Neutrophil (primary cell): ENCODE measurements around the gene NDST1.

Experiments
- H3K27ac ChIP-seq: fragments of 200-600 bp; sonication (generic); 2 replicates; pipeline ENCODE4 v1.5.1; 2016; ENCODE audit warnings: mild to moderate bottlenecking, moderate library complexity
- H3K27me3 ChIP-seq: fragments of 200-600 bp; sonication (generic); 2 replicates; pipeline ENCODE4 v1.6.0; 2016; ENCODE audit warnings: mild to moderate bottlenecking
- H3K36me3 ChIP-seq: fragments of 200-600 bp; sonication (generic); 2 replicates; pipeline ENCODE4 v1.5.1; 2017
- H3K4me1 ChIP-seq, 2 experiments: fragments of 200-600 bp in 1 of 2; sonication (generic) in 1 of 2; 1 replicate in 1 of 2; 2 replicates in 1 of 2; pipeline versions ENCODE4 v1.5.1 to v1.6.1; 2013 to 2016; ENCODE audit warnings: low read depth in 1 of 2, low read length in 1 of 2, mild to moderate bottlenecking in 1 of 2, moderate library complexity in 1 of 2; ENCODE audit not compliant: control insufficient read depth in 1 of 2, insufficient read depth in 1 of 2
- H3K4me3 ChIP-seq, 2 experiments: fragments of 200-600 bp in 1 of 2; sonication (generic) in 1 of 2; 1 replicate in 1 of 2; 2 replicates in 1 of 2; pipeline ENCODE4 v1.5.1; 2013 to 2016; ENCODE audit warnings: low read depth in 1 of 2, low read length in 1 of 2, mild to moderate bottlenecking in 1 of 2, moderate library complexity in 1 of 2
- H3K9me3 ChIP-seq: fragments of 200-600 bp; sonication (generic); 2 replicates; pipeline ENCODE4 v1.5.1; 2016
- TF ChIP-seq, protein P1 (sequence below): fragments of 200-600 bp; sonication (generic); IDR thresholded peaks from 2 replicates; pipeline ENCODE4 v1.5.1; 2016; ENCODE audit warnings: antibody characterized with exemption

Gene NDST1

DNA sequence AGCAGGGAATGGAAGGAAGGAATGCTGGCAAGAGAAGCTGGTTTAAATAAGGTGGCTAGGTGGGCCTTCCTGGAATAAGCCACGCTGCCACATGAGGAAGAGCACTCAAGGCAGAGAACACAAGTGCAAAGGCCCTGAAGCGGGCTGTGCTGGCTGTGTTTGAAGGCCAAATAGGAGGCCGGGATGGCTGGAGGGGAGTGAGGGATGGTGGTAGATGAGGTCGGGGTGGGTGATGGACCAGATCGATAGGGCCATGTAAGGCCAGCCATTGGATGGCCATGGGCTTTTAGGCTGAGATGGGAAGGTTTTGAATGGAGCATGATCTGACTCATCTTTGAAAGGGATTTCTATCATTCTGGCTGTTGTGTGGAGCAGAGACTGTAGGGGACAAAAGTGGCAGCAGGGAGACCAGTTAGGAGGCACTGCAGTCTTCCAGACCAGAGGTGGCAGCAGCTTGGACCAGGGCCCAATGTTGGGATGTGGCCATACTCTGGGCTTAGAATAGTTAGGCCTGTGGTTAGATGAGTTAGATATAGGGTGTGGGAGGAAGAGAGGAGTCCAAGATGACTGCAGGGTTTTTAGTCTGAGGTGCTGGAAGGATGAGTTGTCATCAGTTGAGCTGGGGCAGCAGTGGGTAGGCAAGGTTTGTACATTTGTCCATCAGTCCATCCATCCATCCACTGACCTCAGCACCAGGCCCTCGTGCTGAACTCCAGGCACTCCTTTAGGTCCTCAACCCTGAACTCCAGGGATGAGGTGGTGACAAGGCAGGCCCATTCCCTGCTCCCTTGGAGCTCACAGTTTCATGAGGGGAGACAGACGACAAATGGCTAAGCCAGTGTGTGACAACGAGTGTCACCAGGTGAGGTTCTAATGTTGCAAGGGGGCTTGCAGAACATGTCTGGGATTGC lies 30.3 kb downstream of the NDST1 start:
- TF ChIP-seq, protein P1, sequence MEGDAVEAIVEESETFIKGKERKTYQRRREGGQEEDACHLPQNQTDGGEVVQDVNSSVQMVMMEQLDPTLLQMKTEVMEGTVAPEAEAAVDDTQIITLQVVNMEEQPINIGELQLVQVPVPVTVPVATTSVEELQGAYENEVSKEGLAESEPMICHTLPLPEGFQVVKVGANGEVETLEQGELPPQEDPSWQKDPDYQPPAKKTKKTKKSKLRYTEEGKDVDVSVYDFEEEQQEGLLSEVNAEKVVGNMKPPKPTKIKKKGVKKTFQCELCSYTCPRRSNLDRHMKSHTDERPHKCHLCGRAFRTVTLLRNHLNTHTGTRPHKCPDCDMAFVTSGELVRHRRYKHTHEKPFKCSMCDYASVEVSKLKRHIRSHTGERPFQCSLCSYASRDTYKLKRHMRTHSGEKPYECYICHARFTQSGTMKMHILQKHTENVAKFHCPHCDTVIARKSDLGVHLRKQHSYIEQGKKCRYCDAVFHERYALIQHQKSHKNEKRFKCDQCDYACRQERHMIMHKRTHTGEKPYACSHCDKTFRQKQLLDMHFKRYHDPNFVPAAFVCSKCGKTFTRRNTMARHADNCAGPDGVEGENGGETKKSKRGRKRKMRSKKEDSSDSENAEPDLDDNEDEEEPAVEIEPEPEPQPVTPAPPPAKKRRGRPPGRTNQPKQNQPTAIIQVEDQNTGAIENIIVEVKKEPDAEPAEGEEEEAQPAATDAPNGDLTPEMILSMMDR: no peak
- H3K36me3 ChIP-seq: peaks cover 100% of the 10 kb centered on the region
- H3K4me1 ChIP-seq: no peaks in the 10 kb centered on the region
- no peaks in the 10 kb centered on the region for H3K27me3 ChIP-seq
- H3K9me3 ChIP-seq: peaks cover 8% of the 10 kb centered on the region
- H3K27ac ChIP-seq: peak overlapping the region; percentile 13
- no peak overlapping the region for H3K4me3 ChIP-seq

DNA sequence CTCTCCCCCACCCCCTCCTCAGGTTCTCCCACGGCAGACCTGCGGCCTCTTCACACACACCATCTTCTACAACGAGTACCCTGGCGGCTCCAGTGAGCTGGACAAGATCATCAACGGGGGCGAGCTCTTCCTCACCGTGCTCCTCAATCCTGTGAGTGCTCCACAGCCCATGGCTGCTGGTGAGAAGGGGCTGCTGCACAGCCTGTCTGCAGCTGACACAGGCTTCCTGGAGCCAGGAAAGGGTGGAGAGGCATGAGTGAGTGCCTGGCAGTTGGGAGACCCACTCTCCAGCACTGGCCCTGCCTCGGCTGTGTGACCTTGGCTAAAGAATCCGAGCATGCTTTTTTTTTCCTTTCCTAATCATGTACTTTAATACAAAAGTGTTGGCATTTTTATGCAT lies 31.3 kb downstream of the NDST1 start:
- TF ChIP-seq, protein P1: no peak
- peaks cover 100% of the 10 kb centered on the region for H3K36me3 ChIP-seq
- H3K27me3 ChIP-seq: no peaks in the 10 kb centered on the region
- no peak overlapping the region for H3K27ac ChIP-seq
- peaks cover 8% of the 10 kb centered on the region for H3K9me3 ChIP-seq
- no peak overlapping the region for H3K4me3 ChIP-seq
- H3K4me1 ChIP-seq: no peaks in the 10 kb centered on the region

DNA sequence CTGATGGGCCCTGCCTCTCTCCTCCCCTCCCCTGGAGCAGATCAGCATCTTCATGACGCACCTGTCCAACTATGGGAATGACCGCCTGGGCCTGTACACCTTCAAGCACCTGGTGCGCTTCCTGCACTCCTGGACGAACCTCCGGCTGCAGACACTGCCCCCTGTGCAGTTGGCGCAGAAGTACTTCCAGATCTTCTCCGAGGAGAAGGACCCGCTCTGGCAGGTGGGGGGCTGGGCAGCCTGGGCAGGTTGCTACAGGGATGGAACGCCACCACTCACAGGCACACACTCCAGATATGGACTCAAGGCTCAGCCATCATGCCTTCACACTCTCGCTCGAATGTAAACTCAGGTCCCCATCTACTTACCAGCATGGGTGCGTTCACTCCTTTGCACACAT lies 32.1 kb downstream of the NDST1 start:
- TF ChIP-seq, protein P1: no peak
- no peak overlapping the region for H3K27ac ChIP-seq
- peaks cover 3% of the 10 kb centered on the region for H3K9me3 ChIP-seq
- no peaks in the 10 kb centered on the region for H3K27me3 ChIP-seq
- no peak overlapping the region for H3K4me3 ChIP-seq
- H3K36me3 ChIP-seq: peaks cover 100% of the 10 kb centered on the region
- no peaks in the 10 kb centered on the region for H3K4me1 ChIP-seq

DNA sequence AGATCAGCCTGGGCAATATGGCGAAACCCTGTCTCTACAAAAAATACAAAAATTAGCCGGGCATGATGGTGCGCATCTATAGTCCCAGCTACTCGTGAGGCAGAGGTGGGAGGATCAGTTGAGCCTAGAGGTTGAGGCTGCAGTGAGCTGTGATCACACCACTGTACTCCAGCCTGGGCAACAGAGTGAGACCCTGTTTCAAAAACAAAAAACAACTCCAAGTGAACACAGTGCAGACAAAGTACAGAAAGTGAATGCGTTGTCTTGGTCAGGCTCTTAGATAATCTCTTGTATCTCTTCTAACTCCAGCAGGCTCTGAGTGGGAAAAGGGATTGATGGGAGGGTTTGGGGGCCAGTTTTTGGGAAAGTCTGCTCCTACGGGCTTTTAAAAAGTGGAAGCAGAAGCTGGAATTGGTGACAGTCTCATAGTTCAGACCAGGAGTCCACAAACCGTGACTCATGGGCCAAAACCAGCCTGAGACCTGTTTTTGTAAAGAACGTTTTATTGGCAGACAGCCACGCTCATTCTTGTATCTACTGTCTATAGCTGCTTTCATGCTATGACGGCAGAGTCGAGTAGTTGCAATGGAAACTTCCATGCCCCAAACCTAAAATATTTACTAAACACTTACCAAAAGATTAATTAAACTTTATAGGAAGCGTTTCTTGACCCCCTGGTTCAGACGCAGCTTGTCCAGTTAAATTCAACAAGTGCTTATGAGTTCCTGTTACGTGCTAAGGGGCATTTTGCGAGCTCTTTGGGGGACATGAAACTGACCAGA lies 32.9 kb downstream of the NDST1 start:
- TF ChIP-seq, protein P1: no peak
- H3K4me1 ChIP-seq: no peaks in the 10 kb centered on the region
- peaks cover 3% of the 10 kb centered on the region for H3K9me3 ChIP-seq
- H3K4me3 ChIP-seq: no peak overlapping the region
- H3K36me3 ChIP-seq: peaks cover 100% of the 10 kb centered on the region
- no peaks in the 10 kb centered on the region for H3K27me3 ChIP-seq
- H3K27ac ChIP-seq: no peak overlapping the region

DNA sequence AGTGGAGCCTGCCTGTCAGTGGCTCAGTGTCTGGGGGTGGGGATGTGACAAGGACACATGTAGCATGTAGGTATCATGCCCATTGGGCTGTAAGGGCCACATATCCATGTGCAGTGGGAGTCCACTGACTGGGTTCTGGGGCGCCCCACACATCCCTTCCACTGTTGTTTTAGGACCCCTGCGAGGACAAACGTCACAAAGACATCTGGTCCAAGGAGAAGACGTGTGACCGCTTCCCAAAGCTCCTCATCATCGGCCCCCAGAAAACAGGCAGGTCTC lies 33.4 kb downstream of the NDST1 start:
- H3K27me3 ChIP-seq: no peaks in the 10 kb centered on the region
- no peak overlapping the region for H3K4me3 ChIP-seq
- peaks cover 3% of the 10 kb centered on the region for H3K9me3 ChIP-seq
- peaks cover 100% of the 10 kb centered on the region for H3K36me3 ChIP-seq
- no peaks in the 10 kb centered on the region for H3K4me1 ChIP-seq
- TF ChIP-seq, protein P1: no peak
- no peak overlapping the region for H3K27ac ChIP-seq
